PFSK-1 (cell line): Measurements from ENCODE around the gene DCLK2.

Experiments
- POLR2AphosphoS5 ChIP-seq: IDR thresholded peaks from 2 replicates; pipeline ENCODE4 v1.6.1; 2012; ENCODE audit warnings: low read depth, mild to moderate bottlenecking, control low read depth, low read length, moderate library complexity
- TF ChIP-seq, protein P1 (sequence below), 2 experiments: IDR thresholded peaks; 2 replicates each; pipeline versions ENCODE4 v1.6.1 to v1.8.0; 2011 to 2012; ENCODE audit warnings: low read depth in 2 of 2, low read length in 2 of 2, control low read depth in 1 of 2, inconsistent platforms in 1 of 2, mild to moderate bottlenecking in 1 of 2, moderate library complexity in 1 of 2; ENCODE audit not compliant: insufficient read depth in 1 of 2

DNA sequence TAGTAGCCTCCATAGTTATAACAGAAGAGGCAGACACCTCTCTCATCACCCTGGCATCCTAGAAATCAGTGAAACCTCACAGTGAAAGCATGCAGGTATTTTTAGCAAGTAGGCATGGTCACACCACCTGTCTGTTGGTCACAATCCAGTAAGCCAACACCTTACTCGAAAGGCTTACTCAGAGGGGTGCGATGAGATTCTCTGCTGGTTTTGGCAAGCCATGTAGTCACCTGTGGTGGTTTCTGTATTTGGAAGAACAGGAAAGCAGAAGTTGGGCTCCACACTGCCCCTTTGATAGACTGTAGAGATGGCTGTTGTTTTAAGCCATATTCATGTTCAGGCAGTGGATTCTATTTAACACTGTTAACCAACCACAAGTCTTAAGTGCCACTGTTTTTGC is 134.7 kb downstream of the DCLK2 start:
- TF ChIP-seq, protein P1, sequence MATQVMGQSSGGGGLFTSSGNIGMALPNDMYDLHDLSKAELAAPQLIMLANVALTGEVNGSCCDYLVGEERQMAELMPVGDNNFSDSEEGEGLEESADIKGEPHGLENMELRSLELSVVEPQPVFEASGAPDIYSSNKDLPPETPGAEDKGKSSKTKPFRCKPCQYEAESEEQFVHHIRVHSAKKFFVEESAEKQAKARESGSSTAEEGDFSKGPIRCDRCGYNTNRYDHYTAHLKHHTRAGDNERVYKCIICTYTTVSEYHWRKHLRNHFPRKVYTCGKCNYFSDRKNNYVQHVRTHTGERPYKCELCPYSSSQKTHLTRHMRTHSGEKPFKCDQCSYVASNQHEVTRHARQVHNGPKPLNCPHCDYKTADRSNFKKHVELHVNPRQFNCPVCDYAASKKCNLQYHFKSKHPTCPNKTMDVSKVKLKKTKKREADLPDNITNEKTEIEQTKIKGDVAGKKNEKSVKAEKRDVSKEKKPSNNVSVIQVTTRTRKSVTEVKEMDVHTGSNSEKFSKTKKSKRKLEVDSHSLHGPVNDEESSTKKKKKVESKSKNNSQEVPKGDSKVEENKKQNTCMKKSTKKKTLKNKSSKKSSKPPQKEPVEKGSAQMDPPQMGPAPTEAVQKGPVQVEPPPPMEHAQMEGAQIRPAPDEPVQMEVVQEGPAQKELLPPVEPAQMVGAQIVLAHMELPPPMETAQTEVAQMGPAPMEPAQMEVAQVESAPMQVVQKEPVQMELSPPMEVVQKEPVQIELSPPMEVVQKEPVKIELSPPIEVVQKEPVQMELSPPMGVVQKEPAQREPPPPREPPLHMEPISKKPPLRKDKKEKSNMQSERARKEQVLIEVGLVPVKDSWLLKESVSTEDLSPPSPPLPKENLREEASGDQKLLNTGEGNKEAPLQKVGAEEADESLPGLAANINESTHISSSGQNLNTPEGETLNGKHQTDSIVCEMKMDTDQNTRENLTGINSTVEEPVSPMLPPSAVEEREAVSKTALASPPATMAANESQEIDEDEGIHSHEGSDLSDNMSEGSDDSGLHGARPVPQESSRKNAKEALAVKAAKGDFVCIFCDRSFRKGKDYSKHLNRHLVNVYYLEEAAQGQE (IDR thresholded peaks at IDR 0.05; ENCODE audit: insufficient read depth in 1 of 2, low read depth in 2 of 2, low read length in 2 of 2), result no peak
- no peak for TF ChIP-seq POLR2AphosphoS5
